PC-3 (cell line): ENCODE data around the gene APOE.

ENCODE experiments used
- CTCF ChIP-seq: fragments of 300-600 bp; sonication (generic); conservative IDR thresholded peaks from 2 replicates; pipeline ENCODE4 v1.5.1; 2017; ENCODE audit warnings: antibody characterized with exemption, low read depth, mild to moderate bottlenecking, low read length
- EZH2 ChIP-seq: fragments of 300-600 bp; sonication (generic); IDR thresholded peaks from one replicate; pipeline ENCODE4 v1.6.1; 2017; ENCODE audit warnings: antibody characterized with exemption, mild to moderate bottlenecking, low read length; ENCODE audit not compliant: unreplicated experiment
- EZH2phosphoT487 ChIP-seq: fragments of 300-600 bp; sonication (generic); IDR thresholded peaks from 2 replicates; pipeline ENCODE4 v1.6.1; 2018; ENCODE audit warnings: mild to moderate bottlenecking, antibody characterized with exemption, low read length, borderline replicate concordance

- TF ChIP-seq CTCF (no peak), EZH2 (no peak), EZH2phosphoT487 (no peak)
Observed at GRCh38 chr19:44893332-44894051, 12.1 kb upstream of the APOE start.
